ENCODE measurements around the gene ITGB8. TPM values are rescaled to one million over a fixed set of nuclear protein-coding genes. Genes with fewer than 3 reads are reported as not detected.

Gene ITGB8
- total RNA-seq, 1 experiment from 2014 or later: 2.4 TPM

DNA sequence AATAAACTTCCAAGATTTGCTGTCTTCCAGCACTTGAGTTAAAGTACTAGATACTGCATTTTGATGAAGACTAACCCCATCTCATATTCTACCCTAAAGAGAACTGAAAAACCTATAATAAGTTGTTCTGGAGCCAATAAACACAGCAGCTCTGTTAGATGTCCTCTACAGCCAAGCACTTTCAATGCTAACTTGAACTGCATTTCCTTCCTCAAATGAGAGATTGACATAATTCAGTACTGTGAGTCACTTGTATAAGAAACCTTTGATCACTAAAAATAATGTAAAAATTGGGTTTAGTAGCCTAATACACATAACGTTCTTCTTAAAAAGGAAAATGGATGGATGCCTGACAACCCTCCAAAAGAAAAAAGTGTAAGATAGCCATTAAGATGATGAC, 81.3 kb downstream of the ITGB8 start:
- BruUV-seq (replicated peaks): no TSS peak

More for the DNA sequence above, 81.3 kb downstream of the ITGB8 start:
- no peak overlapping the region for H3K4me3 ChIP-seq (replicated peaks in 1 of 2; ENCODE audit: low read depth in 1 of 2, low read length in 2 of 2)
- H4K20me1 ChIP-seq (ENCODE audit: insufficient read depth): no peaks in the 10 kb centered on the region
- TF ChIP-seq EGR1 (IDR thresholded peaks at IDR 0.05; ENCODE audit: low read depth) (no peak), JUND (IDR thresholded peaks at IDR 0.05) (no peak), CBX3 (IDR thresholded peaks at IDR 0.05; ENCODE audit: low read depth) (no peak), POLR2AphosphoS5 (IDR thresholded peaks at IDR 0.05; ENCODE audit: low read depth, low read length) (no peak), ELF1 (IDR thresholded peaks at IDR 0.05; ENCODE audit: borderline replicate concordance, low read depth) (no peak), RAD21 (IDR thresholded peaks at IDR 0.05; ENCODE audit: low read depth) (no peak), SP1 (IDR thresholded peaks at IDR 0.05; ENCODE audit: low read depth) (no peak), CEBPB (IDR thresholded peaks at IDR 0.05; ENCODE audit: low read depth) (no peak), EZH2phosphoT487 (IDR thresholded peaks at IDR 0.05; ENCODE audit: borderline replicate concordance) (no peak)
- TF ChIP-seq, protein P1, sequence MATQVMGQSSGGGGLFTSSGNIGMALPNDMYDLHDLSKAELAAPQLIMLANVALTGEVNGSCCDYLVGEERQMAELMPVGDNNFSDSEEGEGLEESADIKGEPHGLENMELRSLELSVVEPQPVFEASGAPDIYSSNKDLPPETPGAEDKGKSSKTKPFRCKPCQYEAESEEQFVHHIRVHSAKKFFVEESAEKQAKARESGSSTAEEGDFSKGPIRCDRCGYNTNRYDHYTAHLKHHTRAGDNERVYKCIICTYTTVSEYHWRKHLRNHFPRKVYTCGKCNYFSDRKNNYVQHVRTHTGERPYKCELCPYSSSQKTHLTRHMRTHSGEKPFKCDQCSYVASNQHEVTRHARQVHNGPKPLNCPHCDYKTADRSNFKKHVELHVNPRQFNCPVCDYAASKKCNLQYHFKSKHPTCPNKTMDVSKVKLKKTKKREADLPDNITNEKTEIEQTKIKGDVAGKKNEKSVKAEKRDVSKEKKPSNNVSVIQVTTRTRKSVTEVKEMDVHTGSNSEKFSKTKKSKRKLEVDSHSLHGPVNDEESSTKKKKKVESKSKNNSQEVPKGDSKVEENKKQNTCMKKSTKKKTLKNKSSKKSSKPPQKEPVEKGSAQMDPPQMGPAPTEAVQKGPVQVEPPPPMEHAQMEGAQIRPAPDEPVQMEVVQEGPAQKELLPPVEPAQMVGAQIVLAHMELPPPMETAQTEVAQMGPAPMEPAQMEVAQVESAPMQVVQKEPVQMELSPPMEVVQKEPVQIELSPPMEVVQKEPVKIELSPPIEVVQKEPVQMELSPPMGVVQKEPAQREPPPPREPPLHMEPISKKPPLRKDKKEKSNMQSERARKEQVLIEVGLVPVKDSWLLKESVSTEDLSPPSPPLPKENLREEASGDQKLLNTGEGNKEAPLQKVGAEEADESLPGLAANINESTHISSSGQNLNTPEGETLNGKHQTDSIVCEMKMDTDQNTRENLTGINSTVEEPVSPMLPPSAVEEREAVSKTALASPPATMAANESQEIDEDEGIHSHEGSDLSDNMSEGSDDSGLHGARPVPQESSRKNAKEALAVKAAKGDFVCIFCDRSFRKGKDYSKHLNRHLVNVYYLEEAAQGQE (IDR thresholded peaks at IDR 0.05; ENCODE audit: low read depth): no peak
- TF ChIP-seq, protein P2, sequence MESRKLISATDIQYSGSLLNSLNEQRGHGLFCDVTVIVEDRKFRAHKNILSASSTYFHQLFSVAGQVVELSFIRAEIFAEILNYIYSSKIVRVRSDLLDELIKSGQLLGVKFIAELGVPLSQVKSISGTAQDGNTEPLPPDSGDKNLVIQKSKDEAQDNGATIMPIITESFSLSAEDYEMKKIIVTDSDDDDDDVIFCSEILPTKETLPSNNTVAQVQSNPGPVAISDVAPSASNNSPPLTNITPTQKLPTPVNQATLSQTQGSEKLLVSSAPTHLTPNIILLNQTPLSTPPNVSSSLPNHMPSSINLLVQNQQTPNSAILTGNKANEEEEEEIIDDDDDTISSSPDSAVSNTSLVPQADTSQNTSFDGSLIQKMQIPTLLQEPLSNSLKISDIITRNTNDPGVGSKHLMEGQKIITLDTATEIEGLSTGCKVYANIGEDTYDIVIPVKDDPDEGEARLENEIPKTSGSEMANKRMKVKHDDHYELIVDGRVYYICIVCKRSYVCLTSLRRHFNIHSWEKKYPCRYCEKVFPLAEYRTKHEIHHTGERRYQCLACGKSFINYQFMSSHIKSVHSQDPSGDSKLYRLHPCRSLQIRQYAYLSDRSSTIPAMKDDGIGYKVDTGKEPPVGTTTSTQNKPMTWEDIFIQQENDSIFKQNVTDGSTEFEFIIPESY (IDR thresholded peaks at IDR 0.05; ENCODE audit: extremely low read depth, insufficient replicate concordance, low read length): no peak
- TF ChIP-seq, protein P3, sequence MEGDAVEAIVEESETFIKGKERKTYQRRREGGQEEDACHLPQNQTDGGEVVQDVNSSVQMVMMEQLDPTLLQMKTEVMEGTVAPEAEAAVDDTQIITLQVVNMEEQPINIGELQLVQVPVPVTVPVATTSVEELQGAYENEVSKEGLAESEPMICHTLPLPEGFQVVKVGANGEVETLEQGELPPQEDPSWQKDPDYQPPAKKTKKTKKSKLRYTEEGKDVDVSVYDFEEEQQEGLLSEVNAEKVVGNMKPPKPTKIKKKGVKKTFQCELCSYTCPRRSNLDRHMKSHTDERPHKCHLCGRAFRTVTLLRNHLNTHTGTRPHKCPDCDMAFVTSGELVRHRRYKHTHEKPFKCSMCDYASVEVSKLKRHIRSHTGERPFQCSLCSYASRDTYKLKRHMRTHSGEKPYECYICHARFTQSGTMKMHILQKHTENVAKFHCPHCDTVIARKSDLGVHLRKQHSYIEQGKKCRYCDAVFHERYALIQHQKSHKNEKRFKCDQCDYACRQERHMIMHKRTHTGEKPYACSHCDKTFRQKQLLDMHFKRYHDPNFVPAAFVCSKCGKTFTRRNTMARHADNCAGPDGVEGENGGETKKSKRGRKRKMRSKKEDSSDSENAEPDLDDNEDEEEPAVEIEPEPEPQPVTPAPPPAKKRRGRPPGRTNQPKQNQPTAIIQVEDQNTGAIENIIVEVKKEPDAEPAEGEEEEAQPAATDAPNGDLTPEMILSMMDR (IDR thresholded peaks at IDR 0.05 in 2 of 3, conservative IDR thresholded peaks at IDR 0.05 in 1 of 3; ENCODE audit: borderline replicate concordance in 1 of 3, insufficient read depth in 1 of 3, low read depth in 2 of 3, low read length in 2 of 3): no peak
- TF ChIP-seq, protein P4, sequence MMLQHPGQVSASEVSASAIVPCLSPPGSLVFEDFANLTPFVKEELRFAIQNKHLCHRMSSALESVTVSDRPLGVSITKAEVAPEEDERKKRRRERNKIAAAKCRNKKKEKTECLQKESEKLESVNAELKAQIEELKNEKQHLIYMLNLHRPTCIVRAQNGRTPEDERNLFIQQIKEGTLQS (IDR thresholded peaks at IDR 0.05): no peak
- H3K27me3 ChIP-seq (ENCODE audit: insufficient read depth, low read length): no peaks in the 10 kb centered on the region
- no peak overlapping the region for H3K9ac ChIP-seq (ENCODE audit: low read length)
- intact Hi-C loops (cut with micrococcal nuclease): no loop called here
- H3K4me2 ChIP-seq (ENCODE audit: low read length): no peak overlapping the region
- no peaks in the 10 kb centered on the region for H3K9me2 ChIP-seq (ENCODE audit: insufficient read depth)
- no peak overlapping the region for H3K27ac ChIP-seq (ENCODE audit: low read depth, low read length)
- POLR2A ChIA-PET: no interaction called here
- H3K36me3 ChIP-seq (ENCODE audit: control insufficient read depth in 1 of 2, insufficient read depth in 2 of 2, low read length in 2 of 2): no peaks in the 10 kb centered on the region
- ATAC-seq (no peak), DNase-seq (ENCODE audit: low read depth, low spot score) (no peak)
- no peaks in the 10 kb centered on the region; a peak in 1 of 4 replicates for H3K4me1 ChIP-seq (ENCODE audit: control insufficient read depth in 1 of 2, insufficient read depth in 2 of 2, low read length in 2 of 2)
- H2AFZ ChIP-seq (ENCODE audit: low read depth, low read length, poor library complexity, severe bottlenecking): no peak overlapping the region
- H3K9me3 ChIP-seq (ENCODE audit: control insufficient read depth in 1 of 2, insufficient read depth in 1 of 2, low read depth in 1 of 2, low read length in 2 of 2): no peaks in the 10 kb centered on the region
- H3K79me2 ChIP-seq (ENCODE audit: insufficient read depth, low read length): no peaks in the 10 kb centered on the region
- CTCF ChIA-PET: interaction anchor here (1.2 kb wide), 1 partner anchor 10 kb away, joined by 3 read pairs; no protein-coding TSS in a partner anchor
- RAD21 ChIA-PET (ENCODE audit: low non-redundant PET in 1 of 2, low total read pairs in 2 of 2, uncharacterized antibody in 2 of 2, unreplicated experiment in 2 of 2): no interaction called here
